CD4-positive, alpha-beta memory T cell (primary cell): Measurements from ENCODE around the gene GULP1. TPM values are rescaled to one million over a fixed set of nuclear protein-coding genes. Genes with fewer than 3 reads are reported as not detected.

Experiments used
- CTCF ChIA-PET: fragments of 350-600 bp; sonication (Branson Sonifier 250); formaldehyde crosslinking; loops from one replicate; lab custom pipeline; 2021; ENCODE audit warnings: inconsistent platforms; ENCODE audit not compliant: partially characterized antibody; lab: Charles Lee
- POLR2A ChIA-PET: fragments of 350-600 bp; sonication (Branson Sonifier 250); formaldehyde crosslinking; loops from one replicate; lab custom pipeline; 2021; ENCODE audit not compliant: partially characterized antibody; lab: Charles Lee
- DNase-seq, 5 donors: peaks; one replicate each; pipeline versions ENCODE4 v3.0.0 to v3.0.0-alpha.2; 2020 to 2022; ENCODE audit warnings: mixed read lengths in 1 of 5
- H3K27ac ChIP-seq: one replicate; pipeline ENCODE4 v1.7.0; 2013; ENCODE audit warnings: low read depth, low read length
- H3K27me3 ChIP-seq: 2 replicates; pipeline ENCODE4 v1.7.0; 2013; ENCODE audit warnings: mild to moderate bottlenecking, low read length, moderate library complexity; ENCODE audit not compliant: insufficient read depth
- H3K36me3 ChIP-seq: 2 replicates; pipeline ENCODE4 v1.7.0; 2013; ENCODE audit warnings: mild to moderate bottlenecking, low read length, moderate library complexity; ENCODE audit not compliant: insufficient read depth
- H3K4me1 ChIP-seq: 2 replicates; pipeline ENCODE4 v1.7.0; 2013; ENCODE audit warnings: mild to moderate bottlenecking, low read length, moderate library complexity; ENCODE audit not compliant: insufficient read depth
- H3K4me3 ChIP-seq, 2 donors: one replicate each; pipeline ENCODE4 v1.7.0; 2013; ENCODE audit warnings: low read length in 2 of 2, mild to moderate bottlenecking in 1 of 2
- H3K9me3 ChIP-seq, 2 donors: one replicate each; pipeline ENCODE4 v1.7.0; 2013; ENCODE audit warnings: low read length in 2 of 2, control low read depth in 1 of 2; ENCODE audit not compliant: control insufficient read depth in 1 of 2
- H3K27ac Mint-ChIP-seq, 7 donors: one replicate each; pipeline ENCODE4 v1.8.0; 2020 to 2021; ENCODE audit warnings: mixed read lengths in 7 of 7, mild to moderate bottlenecking in 6 of 7, inconsistent platforms in 3 of 7, moderate library complexity in 3 of 7
- H3K27me3 Mint-ChIP-seq, 2 donors: one replicate each; pipeline ENCODE4 v1.8.0; 2020 to 2021; ENCODE audit warnings: mixed read lengths in 2 of 2
- H3K36me3 Mint-ChIP-seq, 2 donors: one replicate each; pipeline ENCODE4 v1.8.0; 2020 to 2021; ENCODE audit warnings: mixed read lengths in 2 of 2, inconsistent platforms in 1 of 2, mild to moderate bottlenecking in 1 of 2
- H3K4me1 Mint-ChIP-seq, 4 donors: one replicate each; pipeline ENCODE4 v1.8.0; 2020 to 2021; ENCODE audit warnings: mixed read lengths in 4 of 4, mild to moderate bottlenecking in 1 of 4
- H3K4me3 Mint-ChIP-seq, 8 donors: one replicate each; pipeline ENCODE4 v1.8.0; 2020 to 2021; ENCODE audit warnings: mixed read lengths in 8 of 8, mild to moderate bottlenecking in 7 of 8, moderate library complexity in 6 of 8, inconsistent platforms in 3 of 8
- H3K9me3 Mint-ChIP-seq, 8 donors: one replicate each; pipeline ENCODE4 v1.8.0; 2020 to 2021; ENCODE audit warnings: mixed read lengths in 8 of 8, mild to moderate bottlenecking in 5 of 8, inconsistent platforms in 3 of 8, moderate library complexity in 1 of 8
- intact Hi-C: fragments of 100-400 bp; cut with micrococcal nuclease; formaldehyde crosslinking; loops from one replicate; pipeline ENCODE4 v1.15.1; 2023
- polyA plus RNA-seq, 2 donors: library from polyadenylated mRNA; unstranded; fragments of 300-500 nt; fragmentation: Illumina TruSeq; gene quantifications; one replicate each; pipeline ENCODE4 v1.2.3, GENCODE V29; 2021
- total RNA-seq, 2 experiments: library from RNA; stranded (reverse); gene quantifications; one replicate each; pipeline ENCODE4 v1.2.3, GENCODE V29; 2021

GULP1 gene
- total and polyA plus RNA-seq, 4 experiments from 2014 or later: not detected

DNA sequence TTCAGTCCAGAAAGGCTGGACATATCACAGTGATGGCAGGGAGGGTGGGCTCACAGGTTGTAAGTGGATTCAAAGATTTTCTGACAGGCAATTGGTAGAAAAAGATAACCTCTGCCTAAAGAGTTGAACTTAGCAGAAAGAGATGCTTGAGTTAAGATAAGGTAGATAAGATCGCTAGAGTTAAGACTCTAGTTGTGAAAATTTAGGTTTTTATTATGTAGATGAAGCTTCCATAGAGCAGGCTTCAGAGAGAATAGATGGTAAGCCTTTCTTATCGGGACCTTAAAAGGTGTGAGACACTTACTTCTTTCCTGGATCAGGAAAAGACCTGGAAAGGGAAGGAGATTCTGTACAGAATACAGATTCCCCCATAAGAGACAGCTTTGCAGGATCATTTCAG is 134.4 kb downstream of the GULP1 start:
- Histone ChIP-seq H3K36me3 (no peaks in the 10 kb centered on the region), H3K4me1 (no peaks in the 10 kb centered on the region), H3K27me3 (no peaks in the 10 kb centered on the region), H3K27ac (no peak overlapping the region), H3K4me3 (no peak overlapping the region), H3K9me3 (no peaks in the 10 kb centered on the region)
- Mint-ChIP-seq H3K4me3 (peak overlapping the region in 1 of 8 donors; percentile 39), H3K27ac (no peak overlapping the region), H3K36me3 (no peaks in the 10 kb centered on the region), H3K27me3 (no peaks in the 10 kb centered on the region), H3K9me3 (peaks cover 0 to 3% (median 0%) of the 10 kb centered on the region in 8 donors), H3K4me1 (no peaks in the 10 kb centered on the region)
- ChIA-PET POLR2A (no interaction called here), CTCF (no interaction called here)
- no peak for DNase-seq
- intact Hi-C loops: no loop called here

DNA sequence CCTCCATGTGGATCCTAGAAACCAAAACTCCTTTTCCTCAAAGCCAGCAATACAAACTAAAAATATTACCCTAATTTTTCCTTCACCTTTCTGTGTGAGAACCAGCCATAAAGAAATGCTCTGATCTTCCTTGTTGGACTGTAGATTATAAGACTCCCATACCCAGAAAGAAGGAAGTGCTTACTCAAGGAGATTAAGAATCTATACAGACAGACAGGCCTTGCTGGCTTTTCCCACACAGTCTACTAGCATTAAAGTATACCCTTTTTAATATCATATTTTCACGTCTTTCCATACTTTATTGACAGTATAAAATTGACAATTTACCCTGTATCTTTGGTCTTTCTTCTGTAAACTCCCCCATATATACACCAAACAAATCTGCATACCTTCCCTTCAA is 139.0 kb downstream of the GULP1 start:
- Mint-ChIP-seq H3K9me3 (peaks cover 0 to 3% (median 0%) of the 10 kb centered on the region in 8 donors), H3K27me3 (no peaks in the 10 kb centered on the region), H3K27ac (no peak overlapping the region), H3K36me3 (no peaks in the 10 kb centered on the region), H3K4me3 (no peak overlapping the region), H3K4me1 (no peaks in the 10 kb centered on the region)
- DNase-seq: no peak
- POLR2A ChIA-PET: no interaction called here
- Histone ChIP-seq H3K36me3 (no peaks in the 10 kb centered on the region), H3K4me1 (no peaks in the 10 kb centered on the region), H3K27me3 (no peaks in the 10 kb centered on the region), H3K9me3 (no peaks in the 10 kb centered on the region), H3K4me3 (no peak overlapping the region), H3K27ac (no peak overlapping the region)
- intact Hi-C loops: no loop called here
- CTCF ChIA-PET: no interaction called here

DNA sequence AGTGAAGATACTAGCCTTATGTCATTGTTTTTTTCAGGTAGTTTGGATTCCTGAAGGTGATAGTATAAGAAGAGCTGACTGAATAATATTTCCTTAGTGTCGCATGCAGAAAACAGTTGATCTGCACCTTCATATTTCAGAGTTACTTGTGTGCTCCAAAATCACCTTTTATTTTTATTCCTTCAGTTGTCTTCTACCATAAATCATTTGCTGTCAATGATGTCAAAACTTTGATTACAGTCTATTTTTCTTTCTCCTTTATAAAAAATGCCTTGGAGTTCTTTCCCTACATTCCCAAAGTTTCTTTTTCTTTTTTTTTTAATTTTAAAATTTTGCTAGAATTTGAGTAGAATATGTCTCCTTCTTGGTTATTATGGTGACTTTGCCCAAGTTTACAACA is 142.3 kb downstream of the GULP1 start:
- Histone ChIP-seq H3K36me3 (no peaks in the 10 kb centered on the region), H3K27me3 (no peaks in the 10 kb centered on the region), H3K4me1 (no peaks in the 10 kb centered on the region), H3K9me3 (no peaks in the 10 kb centered on the region), H3K4me3 (no peak overlapping the region), H3K27ac (no peak overlapping the region)
- peaks cover 0 to 4% (median 0%) of the 10 kb centered on the region in 8 donors for H3K9me3 Mint-ChIP-seq
- POLR2A ChIA-PET: no interaction called here
- intact Hi-C loops: no loop called here
- H3K4me1 Mint-ChIP-seq: no peaks in the 10 kb centered on the region
- DNase-seq: no peak
- no peak overlapping the region for H3K27ac Mint-ChIP-seq
- H3K36me3 Mint-ChIP-seq: no peaks in the 10 kb centered on the region
- CTCF ChIA-PET: no interaction called here
- no peak overlapping the region for H3K4me3 Mint-ChIP-seq
- H3K27me3 Mint-ChIP-seq: no peaks in the 10 kb centered on the region

DNA sequence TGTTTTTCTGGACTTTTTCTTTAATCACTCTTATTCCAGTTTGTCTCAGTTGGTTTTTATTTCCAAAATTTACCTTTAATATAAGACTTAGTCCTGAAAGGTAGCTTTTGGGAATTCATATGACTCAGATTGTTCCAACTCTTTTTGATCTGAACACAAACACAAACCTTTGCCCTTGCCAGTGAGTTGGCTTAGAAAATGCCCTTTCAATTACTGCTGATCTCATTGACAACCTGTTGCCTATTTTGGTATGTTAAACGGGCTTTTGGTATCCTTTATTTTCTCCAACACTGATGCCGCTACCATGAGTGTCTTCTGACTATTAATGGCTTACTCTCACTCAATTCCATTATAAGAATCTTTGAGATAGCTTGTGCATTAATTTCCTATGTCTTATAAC is 143.4 kb downstream of the GULP1 start:
- Mint-ChIP-seq H3K27ac (no peak overlapping the region), H3K4me1 (no peaks in the 10 kb centered on the region), H3K4me3 (no peak overlapping the region), H3K27me3 (no peaks in the 10 kb centered on the region), H3K9me3 (peaks cover 0 to 4% (median 0%) of the 10 kb centered on the region in 8 donors), H3K36me3 (no peaks in the 10 kb centered on the region)
- H3K4me3 ChIP-seq: no peak overlapping the region
- no peak overlapping the region for H3K27ac ChIP-seq
- H3K9me3 ChIP-seq: no peaks in the 10 kb centered on the region
- no peaks in the 10 kb centered on the region for H3K4me1 ChIP-seq
- CTCF ChIA-PET: no interaction called here
- intact Hi-C loops: no loop called here
- DNase-seq: no peak
- no peaks in the 10 kb centered on the region for H3K27me3 ChIP-seq
- POLR2A ChIA-PET: no interaction called here
- H3K36me3 ChIP-seq: no peaks in the 10 kb centered on the region

DNA sequence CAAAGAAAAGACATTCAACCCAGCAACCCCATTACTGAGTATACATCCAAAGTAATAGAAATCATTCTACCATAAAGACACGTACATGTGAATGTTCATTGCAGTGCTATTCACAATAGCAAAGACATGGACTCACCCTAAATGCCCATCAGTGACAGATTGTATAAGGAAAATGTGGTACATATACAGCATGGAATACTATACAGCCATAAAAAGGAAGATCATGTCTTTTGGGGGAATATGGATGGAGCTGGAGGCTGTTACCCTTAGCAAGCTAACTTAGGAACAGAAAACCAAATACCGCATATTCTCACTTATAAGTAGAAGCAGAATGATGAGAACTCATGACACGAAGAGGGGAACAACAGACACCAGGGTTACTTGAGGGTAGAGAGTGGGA is 145.9 kb downstream of the GULP1 start:
- H3K4me3 Mint-ChIP-seq: no peak overlapping the region
- H3K27ac ChIP-seq: no peak overlapping the region
- intact Hi-C loops: no loop called here
- DNase-seq: no peak
- H3K9me3 ChIP-seq: no peaks in the 10 kb centered on the region
- H3K27ac Mint-ChIP-seq: no peak overlapping the region
- no peaks in the 10 kb centered on the region for H3K36me3 Mint-ChIP-seq
- no peaks in the 10 kb centered on the region for H3K27me3 Mint-ChIP-seq
- no peak overlapping the region for H3K4me3 ChIP-seq
- peaks cover 0 to 4% (median 0%) of the 10 kb centered on the region in 8 donors for H3K9me3 Mint-ChIP-seq
- no peaks in the 10 kb centered on the region for H3K4me1 Mint-ChIP-seq
- POLR2A ChIA-PET: no interaction called here
- CTCF ChIA-PET: no interaction called here
- H3K4me1 ChIP-seq: no peaks in the 10 kb centered on the region
- no peaks in the 10 kb centered on the region for H3K36me3 ChIP-seq
- no peaks in the 10 kb centered on the region for H3K27me3 ChIP-seq

DNA sequence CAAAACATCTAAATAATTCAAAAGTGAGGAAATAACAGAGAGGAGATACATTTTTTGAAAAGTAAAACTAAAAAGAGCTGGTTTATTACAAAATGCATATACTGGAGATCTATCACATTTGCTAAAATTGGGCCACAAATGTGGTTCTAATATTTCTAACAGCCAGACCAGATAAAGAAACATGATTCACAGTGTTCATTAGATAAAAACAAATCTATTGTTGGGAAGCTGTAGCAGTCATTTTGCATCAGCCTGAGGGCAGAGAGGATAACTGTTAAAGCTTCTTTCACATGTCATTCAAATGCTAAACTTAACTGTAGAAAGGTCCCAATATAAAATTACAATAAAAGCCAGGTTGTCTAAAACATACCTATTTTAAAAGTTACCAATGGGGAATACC is 148.3 kb downstream of the GULP1 start:
- Mint-ChIP-seq H3K27me3 (no peaks in the 10 kb centered on the region), H3K4me1 (no peaks in the 10 kb centered on the region), H3K36me3 (no peaks in the 10 kb centered on the region), H3K4me3 (no peak overlapping the region), H3K9me3 (peaks cover 0 to 4% (median 0%) of the 10 kb centered on the region in 8 donors), H3K27ac (no peak overlapping the region)
- POLR2A ChIA-PET: no interaction called here
- Histone ChIP-seq H3K4me3 (no peak overlapping the region), H3K9me3 (no peaks in the 10 kb centered on the region), H3K27ac (no peak overlapping the region), H3K27me3 (no peaks in the 10 kb centered on the region), H3K36me3 (no peaks in the 10 kb centered on the region), H3K4me1 (no peaks in the 10 kb centered on the region)
- CTCF ChIA-PET: no interaction called here
- intact Hi-C loops: no loop called here
- no peak for DNase-seq

DNA sequence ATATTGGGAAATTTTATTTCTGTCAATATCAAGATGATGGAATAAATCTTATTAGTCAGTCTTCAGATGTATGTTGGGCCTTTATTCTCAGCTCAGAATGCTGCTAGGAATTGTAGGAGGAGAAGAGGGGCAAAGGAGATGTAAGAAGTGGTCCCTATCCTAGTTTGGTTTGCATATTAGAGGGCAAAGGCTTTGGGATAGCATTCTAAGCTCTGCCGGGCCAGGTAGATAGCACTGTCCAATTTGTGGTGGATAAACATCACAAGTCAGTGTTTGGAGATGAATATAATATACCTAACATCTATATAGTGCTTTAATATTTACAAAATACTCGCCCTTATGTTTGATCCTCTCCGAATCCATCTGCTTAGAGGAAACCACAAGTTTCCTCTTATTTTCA is 149.2 kb downstream of the GULP1 start:
- ChIA-PET CTCF (no interaction called here), POLR2A (no interaction called here)
- Histone ChIP-seq H3K9me3 (no peaks in the 10 kb centered on the region), H3K36me3 (no peaks in the 10 kb centered on the region), H3K4me1 (no peaks in the 10 kb centered on the region), H3K27ac (no peak overlapping the region), H3K27me3 (no peaks in the 10 kb centered on the region), H3K4me3 (no peak overlapping the region)
- peak overlapping the region in 1 of 8 donors; percentile 21 for H3K4me3 Mint-ChIP-seq
- no peaks in the 10 kb centered on the region for H3K27me3 Mint-ChIP-seq
- H3K36me3 Mint-ChIP-seq: no peaks in the 10 kb centered on the region
- intact Hi-C loops: no loop called here
- H3K27ac Mint-ChIP-seq: no peak overlapping the region
- no peak for DNase-seq
- no peaks in the 10 kb centered on the region for H3K4me1 Mint-ChIP-seq
- H3K9me3 Mint-ChIP-seq: peaks cover 0 to 4% (median 0%) of the 10 kb centered on the region in 8 donors
